Measurements from ENCODE around the gene VSIG10L.

Gene VSIG10L

DNA sequence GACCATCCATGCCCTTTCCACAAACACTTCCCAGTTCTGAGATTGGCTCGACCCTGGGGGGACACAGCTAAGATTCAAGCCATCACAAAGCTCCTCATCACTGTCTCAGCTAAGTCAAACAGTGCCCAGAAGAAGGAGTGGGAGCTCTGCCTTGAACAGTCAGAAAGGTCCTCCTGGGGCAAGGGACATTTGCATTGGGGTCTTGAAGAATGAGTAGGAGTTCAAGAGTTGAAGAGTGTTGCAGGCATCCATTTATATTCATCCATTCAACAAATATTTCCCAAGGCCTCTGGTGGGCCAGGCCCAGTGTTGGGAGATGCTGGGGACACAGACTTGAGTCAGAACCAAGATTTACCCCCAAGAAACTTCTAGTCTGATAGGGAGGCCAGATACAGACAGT, 24.0 kb downstream of the VSIG10L start:
- DNase-seq (ENCODE audit: low read depth), result no peak

DNA sequence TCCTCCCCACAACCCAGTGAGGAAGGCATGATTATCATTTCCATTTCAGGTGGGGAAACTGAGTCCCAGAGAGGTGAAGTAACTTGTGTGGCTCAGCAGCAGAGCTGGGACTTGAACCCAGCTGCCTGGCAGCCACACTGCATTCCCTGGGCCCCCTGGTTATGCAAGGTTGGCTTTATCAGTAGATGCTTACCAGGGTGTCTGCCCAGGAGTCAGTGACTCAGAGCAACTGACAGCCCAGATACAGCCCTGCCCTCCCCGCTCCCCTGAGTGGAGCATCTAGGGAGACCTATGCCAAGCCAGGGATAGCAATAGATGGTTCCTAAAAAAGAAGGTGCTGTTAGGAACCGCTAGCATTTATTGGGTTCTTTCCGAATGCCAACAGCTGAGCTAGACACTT, 24.6 kb downstream of the VSIG10L start:
- DNase-seq (ENCODE audit: low read depth), result no peak

- no peak for DNase-seq (ENCODE audit: low read depth)
These were observed 25.3 kb downstream of the VSIG10L start for GRCh38 chr19:51316688-51317087.

GRCh38 chr19:51311351-51312257, 30.3 kb downstream of the VSIG10L start, which contains the start of gene IGLON5:
Gene IGLON5, plus strand, starts transcription at chr19:51311644. Its CDS starts 204 bp downstream, at chr19:51311848.
- no peak for DNase-seq (ENCODE audit: low read depth)

DNA sequence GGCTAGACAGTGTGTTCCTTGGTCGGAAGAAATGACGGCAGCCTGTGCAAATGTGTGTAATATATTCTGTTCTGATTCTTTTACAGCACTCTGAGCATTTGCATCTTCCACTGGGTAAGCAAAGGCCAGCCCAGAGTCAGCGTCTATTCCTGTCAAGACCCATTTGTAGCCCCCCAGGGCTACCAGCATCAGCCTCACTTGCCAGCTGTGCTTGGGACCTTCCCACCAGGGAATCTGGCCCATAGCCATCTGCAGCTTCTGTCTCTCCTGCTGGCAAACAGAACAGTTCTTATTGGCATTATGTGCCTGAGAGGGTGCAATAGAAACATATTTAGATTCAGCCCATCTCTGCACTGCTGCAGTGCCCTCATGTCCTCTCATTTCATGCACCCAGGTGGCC, 36.5 kb downstream of the VSIG10L start:
- no peak for DNase-seq (ENCODE audit: low read depth)

GRCh38 chr19:51301266-51301665, 40.7 kb downstream of the VSIG10L start:
- no peak for DNase-seq (ENCODE audit: low read depth)

DNA sequence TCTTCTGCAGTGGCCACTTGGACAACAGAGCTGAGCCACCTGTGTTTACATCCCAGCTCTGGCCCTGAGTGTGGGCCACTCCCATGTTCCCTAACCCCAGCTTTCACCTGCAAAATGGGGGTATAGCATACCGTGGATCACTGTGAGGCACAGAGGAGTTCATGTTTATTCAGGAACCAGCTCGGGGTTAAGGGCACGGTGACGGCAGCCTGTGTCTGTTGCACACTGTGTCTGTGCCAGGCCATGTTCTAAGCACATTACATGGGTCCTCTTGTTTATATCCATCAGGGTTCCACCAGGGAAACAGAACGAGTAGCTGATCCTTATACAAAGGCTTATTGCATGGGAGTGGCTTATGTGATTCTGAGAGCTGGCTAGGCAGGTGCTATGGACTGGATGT, 44.5 kb downstream of the VSIG10L start:
- DNase-seq (ENCODE audit: low read depth), result no peak

DNA sequence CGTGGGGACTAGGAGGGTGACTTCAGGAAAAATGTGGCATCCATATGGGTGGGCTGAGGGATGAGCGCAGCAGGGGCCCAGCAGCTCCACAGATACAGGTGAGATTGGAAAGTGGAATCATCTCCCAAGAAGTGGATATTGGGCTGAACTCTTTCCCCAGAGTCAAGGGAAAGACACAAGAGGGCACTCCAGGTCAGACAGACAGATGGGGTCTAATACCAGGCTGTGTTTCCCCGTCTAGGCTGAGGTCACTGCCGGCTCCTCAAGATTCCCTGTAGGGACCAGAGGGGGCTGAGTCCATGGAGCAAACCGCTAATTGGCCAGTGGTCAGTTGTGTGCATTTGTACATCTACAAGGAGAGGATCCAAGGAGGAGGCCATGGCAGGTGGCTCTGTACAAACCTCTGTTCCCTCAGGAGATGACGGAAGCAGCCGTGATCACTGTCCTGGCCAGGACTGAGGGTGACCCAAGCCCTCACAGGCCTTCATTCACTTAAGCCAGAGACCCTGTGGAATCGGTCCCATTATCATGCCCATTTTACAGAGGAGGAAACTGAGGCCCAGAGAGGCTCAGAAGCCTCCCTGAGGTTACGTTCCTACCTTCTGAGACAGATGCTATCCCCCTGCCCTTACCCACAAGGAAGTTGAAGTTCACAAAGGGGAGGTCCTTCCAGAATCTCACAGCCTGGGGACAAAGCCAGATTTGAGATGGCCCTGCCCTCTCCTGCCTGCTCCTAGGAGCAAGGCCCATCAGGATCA, 45.4 kb downstream of the VSIG10L start:
- DNase-seq (ENCODE audit: low read depth), result no peak

DNA sequence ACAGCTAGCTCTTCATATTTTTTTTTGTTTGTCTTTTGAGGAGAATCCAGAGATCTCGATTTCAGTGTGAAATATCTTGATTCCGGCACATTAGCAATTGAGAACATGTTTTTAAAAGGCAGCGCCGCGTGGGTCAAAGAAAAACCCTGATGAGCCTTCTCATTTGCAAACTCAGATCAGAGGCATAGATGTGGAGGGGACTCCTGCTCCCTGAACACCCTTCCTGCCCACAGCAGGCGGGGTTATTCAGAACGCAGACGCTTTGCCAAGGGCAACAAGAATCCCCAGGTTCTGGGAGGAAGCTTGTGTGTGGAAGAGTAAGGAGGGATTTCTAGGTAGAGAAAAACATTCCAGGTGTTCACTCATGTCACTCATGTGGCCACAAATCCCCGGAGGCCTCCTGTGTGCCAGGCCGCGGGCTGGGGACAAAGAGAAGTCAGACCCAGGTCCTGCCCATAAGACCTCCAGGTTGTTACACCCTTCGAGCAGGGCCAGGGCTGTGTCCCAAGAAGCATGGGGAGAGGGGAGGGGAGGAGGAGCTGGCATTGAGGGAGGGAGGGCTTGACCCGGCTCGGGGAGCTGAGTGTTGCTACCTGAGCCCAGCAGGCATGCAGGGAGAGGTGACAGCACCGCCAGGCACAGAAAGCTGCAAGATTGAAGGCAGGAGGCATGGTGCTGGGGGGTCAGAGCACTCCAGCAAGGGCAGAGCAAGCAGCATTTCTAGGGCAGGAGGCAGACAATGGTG, 46.4 kb downstream of the VSIG10L start:
- DNase-seq (ENCODE audit: low read depth), result no peak

- no peak for DNase-seq (ENCODE audit: low read depth)
These were observed 47.0 kb downstream of the VSIG10L start for GRCh38 chr19:51294977-51295375.

GRCh38 chr19:51294211-51294976, 47.5 kb downstream of the VSIG10L start:
- DNase-seq (ENCODE audit: low read depth), result no peak

GRCh38 chr19:51293571-51294210, 48.2 kb downstream of the VSIG10L start:
- no peak for DNase-seq (ENCODE audit: low read depth)

DNA sequence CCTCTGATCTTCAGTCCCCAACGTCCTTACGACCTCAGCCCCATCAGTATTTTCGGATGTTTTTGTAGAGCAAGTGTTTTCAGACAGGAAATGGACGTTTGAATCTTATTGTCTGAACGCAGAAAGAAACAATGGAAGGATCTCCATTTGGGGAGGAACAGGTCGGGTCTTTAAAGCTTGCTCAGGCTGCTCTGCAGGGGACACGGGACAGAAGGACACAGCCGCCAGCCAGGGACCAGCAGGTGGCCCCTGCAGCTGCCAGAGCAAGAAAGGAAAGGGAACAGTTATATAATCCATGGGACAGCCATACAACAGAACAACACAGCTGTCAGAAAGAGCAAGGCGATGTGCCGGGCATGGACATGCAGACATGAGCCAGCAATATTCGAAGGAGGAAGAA, 49.0 kb downstream of the VSIG10L start:
- DNase-seq (ENCODE audit: low read depth), result no peak

DNA sequence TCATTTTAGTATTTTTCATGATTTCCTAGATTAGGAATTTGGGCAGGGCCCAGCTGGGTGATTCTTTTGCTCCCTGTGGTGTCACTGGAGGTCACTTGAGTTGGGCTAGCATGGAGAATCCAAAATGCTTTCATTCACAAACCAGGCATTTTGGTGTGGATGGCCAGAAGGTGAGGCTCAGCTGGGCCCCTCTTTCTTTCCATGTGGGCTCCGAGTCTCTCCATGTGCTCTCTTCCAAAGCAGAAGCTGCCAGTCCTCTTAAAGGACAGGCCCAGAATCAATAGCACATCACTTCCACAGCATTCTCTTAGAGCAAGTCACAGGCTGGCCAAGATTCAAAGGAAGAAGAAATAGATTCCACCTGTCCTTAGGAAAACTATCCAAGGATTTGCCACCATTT, 52.3 kb downstream of the VSIG10L start:
- DNase-seq (ENCODE audit: low read depth), result no peak

DNA sequence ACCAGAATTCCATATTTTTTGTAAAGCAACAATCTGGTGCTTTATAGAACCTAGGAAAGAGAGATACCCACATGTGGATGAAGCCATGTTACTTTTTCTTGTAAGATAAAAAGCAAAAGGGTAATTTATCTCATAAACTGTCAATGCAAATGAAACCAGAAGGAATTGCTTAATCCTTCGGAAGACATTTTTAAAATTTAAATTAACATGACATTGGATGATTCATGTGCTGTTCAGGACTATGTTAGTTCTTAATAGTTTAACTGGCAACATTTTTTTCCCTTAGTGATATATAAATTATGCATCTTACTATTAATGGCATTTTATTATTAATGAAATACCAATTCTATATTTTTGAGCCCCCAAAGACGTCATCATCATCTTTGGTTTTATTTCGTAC, 56.3 kb downstream of the VSIG10L start:
- DNase-seq (ENCODE audit: low read depth), result no peak

DNA sequence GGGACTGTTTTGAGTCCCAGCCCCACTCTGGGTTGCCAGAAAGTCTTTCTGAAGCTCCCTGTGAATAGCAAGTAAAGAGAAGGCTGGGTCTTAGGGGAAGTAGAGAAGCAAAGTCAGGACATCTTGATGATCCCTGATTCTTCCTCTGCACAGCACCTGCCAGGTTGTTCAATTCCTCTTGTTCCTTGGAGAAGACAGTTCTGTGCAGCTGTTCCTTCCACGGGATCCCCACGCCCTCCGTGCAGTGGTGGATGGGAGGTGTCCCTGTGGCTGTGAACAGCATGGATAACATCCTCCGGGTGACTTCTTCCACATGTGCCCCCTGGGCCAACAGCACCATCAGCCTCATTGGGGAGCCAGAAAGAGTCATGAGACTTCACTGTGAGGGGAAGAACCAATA, 59.6 kb downstream of the VSIG10L start:
- DNase-seq (ENCODE audit: low read depth), result no peak
